OCI-LY3 (cell line): Measurements from ENCODE around the gene PTGER2.

Experiments used
- EZH2phosphoT487 ChIP-seq: fragments of 200-600 bp; shearing (Covaris generic); IDR thresholded peaks from 2 replicates; pipeline ENCODE4 v1.6.1; 2018; ENCODE audit warnings: antibody characterized with exemption, mixed run types, low read depth
- TF ChIP-seq, protein P1 (sequence below): fragments of 200-600, 300-600 bp; sonication (generic); IDR thresholded peaks from 2 replicates; pipeline ENCODE4 v1.5.1; 2014; ENCODE audit warnings: antibody characterized with exemption, low read length, low read depth

DNA sequence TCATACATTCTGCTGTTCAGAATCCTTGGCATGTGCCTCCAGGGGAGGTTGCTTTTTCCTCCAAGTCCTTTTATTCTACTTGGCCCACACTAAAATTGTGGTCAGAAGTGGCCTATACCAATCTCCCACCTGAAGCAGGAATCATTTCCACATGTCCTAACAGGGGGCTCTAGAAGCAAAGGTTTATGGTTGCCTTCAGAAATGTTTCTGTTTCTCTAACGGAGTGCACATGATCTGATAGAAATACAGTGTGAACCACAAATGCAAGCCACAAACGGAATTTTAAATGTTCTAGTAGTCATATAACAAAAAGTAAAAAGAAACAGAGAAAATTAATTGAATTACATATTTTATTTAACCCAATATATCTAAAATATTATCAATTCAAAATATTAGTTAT is 4.0 kb downstream of the PTGER2 start:
- TF ChIP-seq, protein P1, sequence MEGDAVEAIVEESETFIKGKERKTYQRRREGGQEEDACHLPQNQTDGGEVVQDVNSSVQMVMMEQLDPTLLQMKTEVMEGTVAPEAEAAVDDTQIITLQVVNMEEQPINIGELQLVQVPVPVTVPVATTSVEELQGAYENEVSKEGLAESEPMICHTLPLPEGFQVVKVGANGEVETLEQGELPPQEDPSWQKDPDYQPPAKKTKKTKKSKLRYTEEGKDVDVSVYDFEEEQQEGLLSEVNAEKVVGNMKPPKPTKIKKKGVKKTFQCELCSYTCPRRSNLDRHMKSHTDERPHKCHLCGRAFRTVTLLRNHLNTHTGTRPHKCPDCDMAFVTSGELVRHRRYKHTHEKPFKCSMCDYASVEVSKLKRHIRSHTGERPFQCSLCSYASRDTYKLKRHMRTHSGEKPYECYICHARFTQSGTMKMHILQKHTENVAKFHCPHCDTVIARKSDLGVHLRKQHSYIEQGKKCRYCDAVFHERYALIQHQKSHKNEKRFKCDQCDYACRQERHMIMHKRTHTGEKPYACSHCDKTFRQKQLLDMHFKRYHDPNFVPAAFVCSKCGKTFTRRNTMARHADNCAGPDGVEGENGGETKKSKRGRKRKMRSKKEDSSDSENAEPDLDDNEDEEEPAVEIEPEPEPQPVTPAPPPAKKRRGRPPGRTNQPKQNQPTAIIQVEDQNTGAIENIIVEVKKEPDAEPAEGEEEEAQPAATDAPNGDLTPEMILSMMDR = no peak
- no peak for TF ChIP-seq EZH2phosphoT487
